HCT116 (cell line): Measurements from ENCODE around the gene RAI14.

ENCODE experiments used
- EZH2 ChIP-seq: fragments of 200-600 bp; sonication (generic); IDR thresholded peaks from 2 replicates; pipeline ENCODE4 v1.6.1; 2017; ENCODE audit warnings: antibody characterized with exemption, mixed run types
- POLR2A ChIP-seq: IDR thresholded peaks from 2 replicates; pipeline ENCODE4 v1.7.0; 2011; ENCODE audit warnings: borderline replicate concordance; ENCODE audit not compliant: insufficient read depth, insufficient read length; ENCODE audit errors: extremely low read depth
- POLR2AphosphoS5 ChIP-seq: IDR thresholded peaks from 2 replicates; pipeline ENCODE4 v1.6.1; 2011; ENCODE audit warnings: mild to moderate bottlenecking, low read depth, low read length, moderate library complexity
- TF ChIP-seq, protein P1 (sequence below), 3 experiments: fragments of 200-600 bp in 1 of 3; sonication (generic) in 1 of 3; IDR thresholded peaks in 2 of 3; conservative IDR thresholded peaks in 1 of 3; 2 replicates each; pipeline ENCODE4 v1.5.1; 2012 to 2017; ENCODE audit warnings: low read depth in 2 of 3, low read length in 2 of 3, antibody characterized with exemption in 1 of 3, borderline replicate concordance in 1 of 3, control low read depth in 1 of 3, mild to moderate bottlenecking in 1 of 3, mixed read lengths in 1 of 3, mixed run types in 1 of 3, moderate library complexity in 1 of 3; ENCODE audit not compliant: insufficient read depth in 1 of 3

DNA sequence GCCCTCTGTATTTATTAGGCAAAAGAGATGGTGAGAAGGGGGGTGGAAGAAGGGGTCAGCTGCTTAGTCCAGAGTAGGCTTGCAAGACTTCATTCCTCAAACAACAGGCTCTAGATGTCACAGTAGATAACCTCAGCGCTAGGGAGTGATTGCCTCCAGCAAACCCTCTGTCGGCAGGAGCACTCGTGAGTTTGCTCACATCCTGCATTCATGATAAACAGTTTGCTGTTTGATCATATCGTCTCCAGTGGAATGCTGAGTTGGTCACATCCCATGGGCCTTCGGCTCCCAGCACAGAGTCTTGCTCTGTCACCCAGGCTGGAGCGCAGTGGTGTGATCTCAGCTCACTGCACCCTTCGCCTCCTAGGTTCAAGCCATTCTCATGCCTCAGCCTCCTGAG lies 186.4 kb downstream of the RAI14 start:
- TF ChIP-seq, protein P1, sequence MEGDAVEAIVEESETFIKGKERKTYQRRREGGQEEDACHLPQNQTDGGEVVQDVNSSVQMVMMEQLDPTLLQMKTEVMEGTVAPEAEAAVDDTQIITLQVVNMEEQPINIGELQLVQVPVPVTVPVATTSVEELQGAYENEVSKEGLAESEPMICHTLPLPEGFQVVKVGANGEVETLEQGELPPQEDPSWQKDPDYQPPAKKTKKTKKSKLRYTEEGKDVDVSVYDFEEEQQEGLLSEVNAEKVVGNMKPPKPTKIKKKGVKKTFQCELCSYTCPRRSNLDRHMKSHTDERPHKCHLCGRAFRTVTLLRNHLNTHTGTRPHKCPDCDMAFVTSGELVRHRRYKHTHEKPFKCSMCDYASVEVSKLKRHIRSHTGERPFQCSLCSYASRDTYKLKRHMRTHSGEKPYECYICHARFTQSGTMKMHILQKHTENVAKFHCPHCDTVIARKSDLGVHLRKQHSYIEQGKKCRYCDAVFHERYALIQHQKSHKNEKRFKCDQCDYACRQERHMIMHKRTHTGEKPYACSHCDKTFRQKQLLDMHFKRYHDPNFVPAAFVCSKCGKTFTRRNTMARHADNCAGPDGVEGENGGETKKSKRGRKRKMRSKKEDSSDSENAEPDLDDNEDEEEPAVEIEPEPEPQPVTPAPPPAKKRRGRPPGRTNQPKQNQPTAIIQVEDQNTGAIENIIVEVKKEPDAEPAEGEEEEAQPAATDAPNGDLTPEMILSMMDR (IDR thresholded peaks at IDR 0.05 in 2 of 3, conservative IDR thresholded peaks at IDR 0.05 in 1 of 3; ENCODE audit: borderline replicate concordance in 1 of 3, insufficient read depth in 1 of 3, low read depth in 2 of 3, low read length in 2 of 3) = no peak
- TF ChIP-seq POLR2A (no peak), EZH2 (no peak), POLR2AphosphoS5 (no peak)
